GM12873 (cell line): ENCODE data around the gene MAN1B1.

Experiments used
- CTCF ChIP-seq: IDR thresholded peaks from 2 replicates; pipeline ENCODE4 v1.5.1; 2012; ENCODE audit warnings: low read depth, mild to moderate bottlenecking, moderate library complexity, low read length, control low read depth; ENCODE audit not compliant: insufficient read depth; ENCODE audit errors: missing control alignments

The MAN1B1 gene

GRCh38 chr9:137042751-137043727, 43.7 kb upstream of the MAN1B1 start:
- TF ChIP-seq CTCF: no peak

DNA sequence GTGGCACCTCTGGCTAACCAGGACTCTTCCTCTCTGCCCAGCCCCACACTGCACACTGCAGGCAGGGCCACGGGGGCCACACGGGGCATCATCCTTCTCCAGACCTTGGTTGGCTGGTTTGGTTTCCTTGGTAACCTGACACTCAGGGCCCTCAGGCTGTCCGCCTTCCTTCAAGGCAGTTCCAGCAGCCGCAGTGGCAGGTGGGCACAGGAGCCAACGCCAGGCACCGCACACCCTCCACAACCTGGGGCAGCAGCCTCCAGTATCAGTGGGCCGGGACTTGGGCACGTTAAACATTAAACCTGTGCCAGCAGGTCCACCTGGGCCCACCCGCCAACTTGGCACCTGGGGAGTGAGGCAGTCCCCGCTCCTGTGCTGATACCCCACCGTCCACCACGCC, 42.7 kb upstream of the MAN1B1 start:
- TF ChIP-seq CTCF: no peak

DNA sequence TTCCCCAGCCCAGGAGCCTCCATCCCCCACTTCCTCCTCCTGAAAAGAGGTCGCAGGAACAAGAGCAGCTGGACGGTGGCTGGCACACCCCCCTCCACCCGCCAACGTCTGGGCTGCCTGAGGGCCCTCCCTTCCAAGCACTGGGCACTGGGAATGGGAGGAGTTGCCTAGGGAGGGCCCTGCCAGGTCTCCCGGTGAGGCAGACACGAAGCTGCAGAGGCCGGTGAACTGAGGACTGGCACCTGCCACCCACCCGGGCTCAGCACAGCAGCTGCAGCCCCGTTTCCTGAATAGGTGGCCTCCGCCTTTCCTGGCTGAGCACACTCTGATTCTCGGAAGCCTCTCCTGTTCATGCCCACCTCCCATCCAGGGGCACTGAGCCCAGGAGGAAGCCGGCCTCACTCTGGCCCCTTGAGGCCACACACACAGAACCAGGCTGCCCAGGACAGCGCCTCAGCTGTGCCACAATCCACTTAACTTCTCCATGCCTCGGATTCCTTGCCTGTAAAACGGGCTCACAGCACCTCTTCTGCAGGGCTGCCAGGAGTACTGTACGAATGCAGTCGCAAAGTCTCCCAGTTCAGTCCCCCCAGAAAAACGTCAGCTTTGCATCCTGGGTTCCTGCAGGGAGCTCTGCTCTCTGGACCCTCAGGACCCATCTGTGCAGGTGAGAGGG, 42.1 kb upstream of the MAN1B1 start:
- no peak for TF ChIP-seq CTCF

GRCh38 chr9:137045294-137046087, 41.3 kb upstream of the MAN1B1 start:
- no peak for TF ChIP-seq CTCF

GRCh38 chr9:137046088-137046787, 40.5 kb upstream of the MAN1B1 start, which contains the start of gene NPDC1:
Gene NPDC1 (minus strand): TSS chr9:137046177. CDS start chr9:137045989, 188 bp downstream.
- TF ChIP-seq CTCF: peak; percentile 91

DNA sequence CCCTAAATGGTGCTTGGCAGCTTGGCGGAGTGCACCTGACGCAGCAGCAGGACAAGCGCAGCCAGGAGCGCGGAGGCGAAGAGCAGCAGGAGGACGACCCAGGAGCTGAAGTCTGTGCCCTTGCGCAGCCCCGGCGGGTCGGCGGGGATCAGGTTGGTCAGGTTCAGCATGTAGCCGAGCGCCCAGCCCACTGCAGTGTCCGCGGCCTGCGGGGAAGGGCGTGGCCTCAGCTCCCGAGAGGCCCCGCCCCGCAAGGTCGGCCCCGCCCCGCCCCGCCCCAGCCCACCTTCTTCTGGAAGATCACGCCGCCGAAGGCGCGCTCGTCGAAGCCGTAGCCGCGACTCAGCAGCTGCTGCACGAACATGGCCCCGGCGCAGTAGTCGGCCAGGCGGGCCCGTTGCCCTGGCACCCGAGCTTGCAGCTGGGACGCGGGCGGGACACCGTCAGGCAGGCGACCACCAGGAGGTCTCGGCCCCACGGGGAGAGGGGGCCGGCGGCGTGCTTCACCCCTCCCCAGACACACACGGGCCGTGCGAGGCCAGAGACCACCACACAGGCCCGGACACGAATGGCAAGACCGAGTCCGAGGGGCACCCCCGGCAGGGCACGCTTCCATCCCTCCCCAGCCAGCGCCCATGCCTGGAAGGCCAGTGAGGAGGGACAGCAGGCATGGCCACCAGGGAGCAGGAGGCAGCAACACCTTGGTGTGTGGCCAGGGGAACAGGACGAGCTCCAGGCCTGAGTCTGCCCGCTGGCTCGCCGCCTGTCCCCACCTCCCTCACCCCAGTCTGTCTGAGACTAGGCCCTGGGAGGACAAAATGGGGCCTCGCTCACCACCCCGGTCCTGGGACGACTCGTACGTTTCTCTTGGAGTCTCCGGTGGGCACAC, 37.9 kb upstream of the MAN1B1 start:
- TF ChIP-seq CTCF: no peak
